PC-9 (cell line): Measurements from ENCODE around the gene USH2A. TPM values are rescaled to one million over a fixed set of nuclear protein-coding genes. Genes with fewer than 3 reads are reported as not detected.

Source experiments
- BruUV-seq: library from RNA; stranded (reverse); fragments of 400-500 nt; replicated peaks from 2 replicates; lab custom pipeline; 2021; lab: Mats Ljungman, UMichigan
- CTCF ChIA-PET: fragments of 300-600 bp; sonication (Branson Sonifier 250); formaldehyde crosslinking; loops from one replicate; lab custom pipeline; 2022; ENCODE audit warnings: antibody characterized with exemption; lab: Charles Lee
- POLR2A ChIA-PET: fragments of 300-600 bp; sonication (Branson Sonifier 250); formaldehyde crosslinking; loops from one replicate; lab custom pipeline; 2022; ENCODE audit warnings: antibody characterized with exemption; ENCODE audit not compliant: unreplicated experiment; lab: Charles Lee
- DNase-seq, 2 experiments: peaks; one replicate each; pipeline versions ENCODE4 v3.0.0 to v3.0.0-alpha.2; 2015 to 2022; ENCODE audit warnings: mixed read lengths in 1 of 2
- H2AFZ ChIP-seq: fragments of 200-600 bp; sonication (generic); 2 replicates; pipeline ENCODE4 v1.8.1; 2017; ENCODE audit warnings: antibody characterized with exemption
- H3F3A ChIP-seq: fragments of 200-600 bp; sonication (generic); 2 replicates; pipeline ENCODE4 v1.8.1; 2017; ENCODE audit warnings: antibody characterized with exemption, mild to moderate bottlenecking, low read depth; ENCODE audit not compliant: insufficient read depth
- H3K27ac ChIP-seq: fragments of 200-600 bp; sonication (generic); 2 replicates; pipeline ENCODE4 v1.6.1; 2016; ENCODE audit warnings: mixed run types
- H3K27me3 ChIP-seq: fragments of 200-600 bp; sonication (generic); 2 replicates; pipeline ENCODE4 v1.6.1; 2016; ENCODE audit warnings: low read depth, mixed run types; ENCODE audit not compliant: insufficient read depth
- H3K36me3 ChIP-seq: fragments of 200-600 bp; sonication (generic); 2 replicates; pipeline ENCODE4 v1.6.1; 2016; ENCODE audit warnings: low read depth, mixed run types
- H3K4me1 ChIP-seq: fragments of 200-600 bp; sonication (generic); replicated peaks from 2 replicates; pipeline ENCODE4 v1.6.1; 2016; ENCODE audit warnings: mixed run types; ENCODE audit not compliant: insufficient read depth
- H3K4me2 ChIP-seq: fragments of 200-600 bp; sonication (generic); 2 replicates; pipeline ENCODE4 v1.6.1; 2017; ENCODE audit warnings: mixed run types
- H3K4me3 ChIP-seq: fragments of 200-600 bp; sonication (generic); 2 replicates; pipeline ENCODE4 v1.6.1; 2016; ENCODE audit warnings: mixed run types
- H3K79me2 ChIP-seq: fragments of 200-600 bp; sonication (generic); 2 replicates; pipeline ENCODE4 v1.6.1; 2017; ENCODE audit warnings: low read depth, mixed run types
- H3K9me2 ChIP-seq: fragments of 200-600 bp; sonication (generic); 2 replicates; pipeline ENCODE4 v1.8.1; 2017; ENCODE audit warnings: mild to moderate bottlenecking; ENCODE audit not compliant: insufficient read depth
- H3K9me3 ChIP-seq: fragments of 200-600 bp; sonication (generic); 2 replicates; pipeline ENCODE4 v1.8.1; 2016; ENCODE audit warnings: low read depth; ENCODE audit not compliant: insufficient read depth
- H4K20me1 ChIP-seq: fragments of 200-600 bp; sonication (generic); 2 replicates; pipeline ENCODE4 v1.8.1; 2017; ENCODE audit not compliant: insufficient read depth
- CTCF ChIP-seq: fragments of 200-600 bp; sonication (generic); conservative IDR thresholded peaks from 2 replicates; pipeline ENCODE4 v1.6.1; 2017; ENCODE audit warnings: mixed run types, antibody characterized with exemption, mild to moderate bottlenecking, moderate library complexity
- EZH2 ChIP-seq: fragments of 200-600 bp; sonication (generic); IDR thresholded peaks from 2 replicates; pipeline ENCODE4 v1.8.0; 2017; ENCODE audit warnings: antibody characterized with exemption, low read depth
- intact Hi-C: fragments of 100-400 bp; cut with micrococcal nuclease; formaldehyde crosslinking; loops from one replicate; pipeline ENCODE4 v1.10.0; 2022; ENCODE audit not compliant: unreplicated experiment
- total RNA-seq: library from RNA; stranded (reverse); gene quantifications from 2 replicates; pipeline ENCODE4 v1.2.3, GENCODE V29; 2021

Gene USH2A
- total RNA-seq, 1 experiment from 2014 or later = not detected

- no peaks in the 10 kb centered on the region for H3K79me2 ChIP-seq
- intact Hi-C loops = no loop called here
- H2AFZ ChIP-seq = no peak overlapping the region
- H3K27ac ChIP-seq = no peak overlapping the region
- no peaks in the 10 kb centered on the region; the same call in 1 of the 2 replicates for H3K9me2 ChIP-seq
- no peak for TF ChIP-seq CTCF
- TF ChIP-seq EZH2 = no peak
- H4K20me1 ChIP-seq = no peaks in the 10 kb centered on the region
- BruUV-seq = no TSS peak
- no peaks in the 10 kb centered on the region for H3K27me3 ChIP-seq
- CTCF ChIA-PET = no interaction called here
- H3K4me1 ChIP-seq = no peaks in the 10 kb centered on the region
- no peaks in the 10 kb centered on the region for H3K36me3 ChIP-seq
- H3K4me2 ChIP-seq = 0 out of 2 replicates have a peak overlapping the region, but pooled peaks have one; percentile 23
- H3F3A ChIP-seq = no peaks in the 10 kb centered on the region
- no peaks in the 10 kb centered on the region for H3K9me3 ChIP-seq
- no peak overlapping the region for H3K4me3 ChIP-seq
- no peak for DNase-seq
- POLR2A ChIA-PET = no interaction called here
Measured at GRCh38 chr1:215651867-215652266, 771.4 kb downstream of the USH2A start.

GRCh38 chr1:215650446-215651149 is 772.6 kb downstream of the USH2A start:
- BruUV-seq = no TSS peak
- H3K27me3 ChIP-seq = no peaks in the 10 kb centered on the region
- ChIA-PET POLR2A (no interaction called here), CTCF (no interaction called here)
- no peak overlapping the region for H3K27ac ChIP-seq
- no peaks in the 10 kb centered on the region for H3K79me2 ChIP-seq
- intact Hi-C loops = no loop called here
- no peaks in the 10 kb centered on the region for H3F3A ChIP-seq
- no peaks in the 10 kb centered on the region for H3K4me1 ChIP-seq
- H3K4me2 ChIP-seq = no peak overlapping the region
- no peaks in the 10 kb centered on the region for H3K36me3 ChIP-seq
- no peak for TF ChIP-seq CTCF
- no peak for TF ChIP-seq EZH2
- no peaks in the 10 kb centered on the region for H3K9me3 ChIP-seq
- DNase-seq = no peak
- H4K20me1 ChIP-seq = no peaks in the 10 kb centered on the region
- H3K9me2 ChIP-seq = no peaks in the 10 kb centered on the region; the same call in 1 of the 2 replicates
- no peak overlapping the region for H3K4me3 ChIP-seq
- no peak overlapping the region for H2AFZ ChIP-seq

- Histone ChIP-seq H3K4me3 (no peak overlapping the region), H2AFZ (no peak overlapping the region), H3F3A (no peaks in the 10 kb centered on the region), H4K20me1 (no peaks in the 10 kb centered on the region), H3K36me3 (no peaks in the 10 kb centered on the region), H3K9me2 (no peaks in the 10 kb centered on the region; the same call in 1 of the 2 replicates), H3K4me2 (no peak overlapping the region), H3K27me3 (no peaks in the 10 kb centered on the region), H3K4me1 (no peaks in the 10 kb centered on the region), H3K27ac (no peak overlapping the region), H3K79me2 (no peaks in the 10 kb centered on the region), H3K9me3 (no peaks in the 10 kb centered on the region)
- ChIA-PET CTCF (no interaction called here), POLR2A (no interaction called here)
- no peak for DNase-seq
- intact Hi-C loops = no loop called here
- TF ChIP-seq CTCF = no peak
- TF ChIP-seq EZH2 = no peak
- no TSS peak for BruUV-seq
Measured at GRCh38 chr1:215648957-215649356, 774.3 kb downstream of the USH2A start.
